Stimulated activated CD8-positive, alpha-beta memory T cell treated with anti-CD3 and anti-CD28 coated beads, Interleukin-4, amount 100 ng/mL, for 4 hours (primary cell): ENCODE data around the gene EEFSEC.

Experiments
- DNase-seq, 2 donors: peaks; one replicate each; pipeline ENCODE4 v3.0.0-alpha.2; 2020; ENCODE audit warnings: low read depth in 2 of 2, low spot score in 1 of 2

Gene EEFSEC

DNA sequence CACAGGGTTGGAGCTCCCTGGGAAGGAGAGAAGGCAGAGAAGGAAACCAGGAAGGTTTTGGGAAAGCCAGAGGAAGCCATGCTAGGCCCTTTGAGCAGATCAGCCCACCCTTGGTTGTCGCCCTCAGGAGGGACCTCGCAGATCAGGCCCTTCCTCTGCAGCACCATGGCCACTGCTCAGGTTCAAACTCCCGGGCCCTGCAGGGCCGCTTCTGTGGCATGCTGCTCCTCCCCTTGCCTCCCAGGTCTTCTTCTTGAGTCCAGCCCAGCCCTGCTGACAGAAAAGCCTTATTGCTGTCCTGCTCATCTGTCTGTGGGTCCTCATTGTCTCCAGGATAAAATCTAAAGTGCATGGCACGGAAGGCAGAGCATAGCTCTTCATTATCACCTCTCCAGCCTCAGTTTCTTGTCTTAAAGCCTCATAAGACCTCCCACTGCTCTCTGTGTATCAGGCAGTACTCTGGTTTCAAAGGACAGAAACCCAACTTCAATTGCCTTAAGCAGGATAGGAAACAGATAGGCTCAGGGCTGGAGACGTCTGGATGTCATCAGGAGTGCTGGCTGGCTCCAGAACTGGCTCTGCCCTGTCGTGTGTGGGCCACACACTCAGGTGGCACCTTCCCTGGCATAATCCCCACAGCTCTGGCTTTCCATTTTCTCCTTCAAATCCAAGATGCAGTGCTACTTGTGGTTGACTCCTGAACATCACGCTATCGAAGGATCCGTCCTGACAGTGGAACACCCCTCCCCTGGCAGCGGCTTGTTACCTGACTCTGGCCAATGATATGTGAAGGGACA lies 118.5 kb downstream of the EEFSEC start:
- DNase-seq, result no peak

DNA sequence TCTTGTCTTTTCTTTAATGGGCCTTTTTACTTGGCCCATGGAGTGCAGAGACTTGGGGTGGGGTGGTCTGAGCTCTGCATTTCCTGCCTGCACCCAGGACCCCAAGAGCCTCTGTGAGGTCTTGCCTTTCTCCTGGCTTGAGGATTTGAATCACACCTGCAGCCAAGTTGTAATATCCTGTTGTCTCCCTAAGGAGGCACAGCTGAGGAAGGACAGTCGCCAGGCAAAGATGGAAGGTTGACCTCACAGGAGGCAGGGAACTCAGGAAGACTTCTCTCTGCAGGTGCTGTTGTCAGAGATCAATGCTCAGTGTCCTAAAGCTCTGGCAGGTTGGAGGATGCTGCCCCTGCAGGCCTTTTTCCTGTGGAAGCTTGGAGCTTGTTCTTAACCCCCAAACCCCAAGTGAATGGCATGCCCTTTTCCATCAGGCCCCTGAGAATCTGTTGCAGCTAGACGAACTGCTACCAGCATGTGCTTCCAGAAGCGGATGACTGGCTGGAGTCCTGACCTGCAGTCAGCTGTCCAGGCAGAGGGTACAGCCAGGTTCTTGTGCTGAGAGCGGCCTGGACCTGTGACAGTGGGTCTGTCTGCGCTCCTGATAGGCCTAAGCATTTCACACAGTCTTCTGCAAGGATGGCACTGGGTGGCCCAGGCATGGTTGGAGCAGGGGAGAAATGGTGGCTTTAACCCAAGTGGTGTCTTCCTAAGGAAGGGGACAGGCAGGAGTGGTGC lies 120.0 kb downstream of the EEFSEC start:
- DNase-seq, result no peak

DNA sequence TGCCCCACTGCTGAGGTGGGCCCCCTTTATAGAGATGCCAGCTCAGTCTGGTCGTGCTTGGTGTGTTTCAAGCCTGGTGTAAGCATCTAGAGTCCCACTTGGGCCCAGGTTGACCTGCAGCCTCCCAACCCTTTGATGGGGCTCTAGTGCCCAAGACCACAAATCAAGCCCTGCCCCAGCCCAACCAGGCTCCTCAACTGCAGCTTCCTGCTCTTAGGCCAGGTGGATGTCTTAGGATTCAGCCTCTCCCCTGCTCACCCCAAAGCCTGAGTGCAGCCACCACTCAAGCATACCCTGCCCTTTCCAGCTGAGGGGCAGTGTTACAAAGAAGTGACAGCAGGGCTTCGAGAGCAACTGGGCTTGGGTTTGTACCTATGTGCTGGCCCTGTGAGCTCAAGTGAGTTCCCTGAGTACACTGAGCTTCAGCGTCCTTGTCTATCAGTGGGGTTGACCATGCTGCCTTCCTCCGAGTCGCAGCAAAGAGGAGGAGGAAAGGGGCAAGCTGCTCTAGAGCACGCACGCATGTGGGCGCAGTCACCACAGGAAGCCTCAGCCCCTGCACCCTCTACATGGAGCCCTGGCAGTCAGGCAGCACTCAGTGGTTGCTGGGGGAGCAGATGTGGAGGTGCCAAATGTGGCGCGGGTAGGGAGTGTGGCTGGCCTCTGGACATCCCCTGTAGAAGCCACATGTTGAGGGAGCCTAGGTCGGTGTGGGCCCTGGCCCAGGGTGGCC lies 120.7 kb downstream of the EEFSEC start:
- DNase-seq, result no peak

DNA sequence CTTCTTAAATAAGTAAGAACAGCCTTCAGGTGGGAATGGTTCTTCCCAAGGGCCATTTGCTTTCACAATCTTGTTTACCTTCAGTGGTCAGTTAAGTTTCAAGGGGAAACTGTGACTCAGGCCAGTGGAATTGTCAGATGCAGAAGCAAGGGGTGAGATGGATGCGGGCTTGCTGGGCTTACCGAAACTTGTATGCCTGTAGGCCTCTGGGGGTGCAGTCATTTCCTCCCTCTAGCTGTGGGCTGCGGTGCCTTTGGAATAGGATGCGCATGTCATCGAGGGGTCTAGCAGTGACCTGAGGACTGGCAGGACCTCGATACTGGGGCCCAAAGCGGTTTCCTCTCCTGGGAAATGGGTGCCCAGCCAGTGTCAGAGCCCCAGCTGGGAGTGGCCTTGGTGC lies 121.6 kb downstream of the EEFSEC start:
- no peak for DNase-seq

DNA sequence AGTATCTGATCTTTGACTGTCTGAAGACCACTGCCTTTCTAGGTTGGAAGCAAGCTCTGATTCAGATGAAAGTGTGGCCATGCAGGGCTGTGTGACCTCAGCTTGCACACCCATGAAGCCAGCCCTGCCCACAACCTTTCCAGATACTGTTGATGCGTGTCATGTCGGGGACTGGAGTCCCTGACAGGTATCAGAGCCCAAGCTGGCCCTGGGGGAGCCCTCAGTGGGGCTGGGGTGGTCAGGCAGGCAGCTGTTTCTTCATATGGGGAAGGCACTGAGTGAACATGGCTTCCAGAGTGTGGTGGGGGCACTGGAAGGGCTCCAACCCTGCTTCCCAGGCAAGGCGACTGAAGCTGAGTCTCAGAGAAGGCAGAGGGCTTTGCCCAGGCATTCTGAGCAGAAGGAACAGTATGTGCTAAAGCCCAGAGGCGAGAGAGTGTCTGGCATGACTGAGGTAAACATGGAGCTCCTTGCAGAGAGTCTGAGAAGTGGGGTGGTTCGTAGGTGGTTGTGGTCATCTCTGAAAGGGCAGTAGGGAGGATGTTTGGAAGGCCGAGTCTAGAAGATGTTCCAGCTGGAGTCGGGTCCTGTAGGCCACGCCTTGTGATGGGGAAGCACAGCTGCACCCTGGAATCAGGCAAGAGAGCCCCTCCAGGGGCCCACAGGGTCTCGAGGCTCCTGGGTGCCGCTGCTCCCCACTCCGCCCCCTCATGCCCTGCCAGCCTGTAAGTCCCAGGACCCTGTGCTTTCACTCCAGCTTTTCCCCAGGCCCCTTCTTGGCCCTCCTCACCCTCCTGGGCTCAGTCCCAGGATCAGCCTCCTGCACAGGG lies 122.2 kb downstream of the EEFSEC start:
- DNase-seq, result no peak

DNA sequence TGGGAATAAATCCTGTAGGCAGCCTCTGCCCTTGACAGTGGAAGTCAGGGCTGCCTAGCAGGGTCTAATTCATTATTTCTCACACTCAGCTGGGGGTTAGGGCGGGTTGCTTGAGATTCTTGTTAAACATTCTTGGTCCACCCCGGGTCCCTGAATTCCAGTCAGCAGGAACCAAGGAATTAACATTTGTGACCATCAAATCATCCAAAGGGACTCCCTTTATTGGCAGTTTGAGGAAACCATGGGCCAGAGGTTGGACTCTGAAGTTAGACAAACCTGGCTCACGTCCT lies 122.8 kb downstream of the EEFSEC start:
- DNase-seq, result no peak

DNA sequence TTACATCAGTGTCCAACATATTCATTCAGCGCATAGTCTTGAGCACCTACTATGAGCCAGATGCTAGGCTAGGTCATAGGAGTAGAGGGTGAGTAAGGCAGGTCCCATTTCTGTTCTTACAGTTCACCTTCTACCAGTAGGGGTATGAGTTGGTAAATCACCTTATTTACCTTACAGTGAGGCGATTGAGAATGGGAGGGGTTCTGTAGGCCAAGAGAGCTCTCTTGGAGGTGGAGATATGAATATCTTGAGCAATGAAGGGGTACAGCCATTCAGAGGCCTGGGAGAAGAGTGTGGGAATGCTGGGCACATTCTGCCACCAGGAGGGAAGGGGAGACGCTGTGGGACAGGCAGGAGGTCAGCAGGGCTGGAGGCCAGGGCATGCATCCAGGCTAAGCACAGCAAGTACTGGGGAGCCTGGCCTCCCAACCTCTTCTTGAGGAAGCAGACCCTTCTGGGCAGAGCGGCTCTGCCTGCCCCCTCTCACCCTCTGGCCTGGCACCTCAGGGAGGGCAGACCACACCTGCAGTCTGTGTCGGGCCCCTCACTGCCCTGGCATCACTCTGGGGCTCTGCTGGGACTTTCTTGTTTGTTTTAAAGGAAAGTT lies 123.4 kb downstream of the EEFSEC start:
- DNase-seq, result no peak

DNA sequence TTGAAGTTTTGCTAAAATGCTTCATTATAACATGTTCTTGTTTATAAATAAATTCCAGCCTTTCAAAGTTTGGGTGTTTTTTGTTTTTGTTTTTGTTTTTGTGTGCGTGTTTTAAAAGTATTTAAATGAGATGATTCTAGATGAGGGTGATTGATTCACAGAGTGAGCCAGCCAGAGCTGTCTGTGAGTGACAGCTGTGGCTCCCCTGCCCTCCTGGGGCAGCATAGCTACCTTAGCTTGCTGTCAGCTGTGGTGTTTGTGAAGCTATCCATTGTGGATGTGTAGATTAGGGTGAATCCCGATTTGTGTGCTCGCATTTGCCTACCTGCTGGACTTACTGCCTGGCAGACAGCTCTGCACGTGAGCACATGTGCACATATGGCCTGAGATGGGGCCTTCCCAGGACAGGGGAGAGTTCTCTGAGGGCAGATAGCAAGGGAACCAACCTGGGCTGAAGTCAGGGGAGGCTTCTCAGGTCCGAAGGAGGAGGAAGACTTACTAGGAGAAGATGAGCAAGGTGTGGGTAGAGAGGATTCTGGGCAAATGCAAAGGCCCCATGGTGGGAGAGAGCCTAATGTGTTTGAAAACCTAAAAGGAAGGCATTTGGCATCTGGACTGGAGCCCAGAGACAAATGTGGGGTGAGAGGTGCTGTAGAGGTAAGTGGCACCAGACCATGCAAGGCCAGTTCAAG lies 124.2 kb downstream of the EEFSEC start:
- DNase-seq, result no peak

DNA sequence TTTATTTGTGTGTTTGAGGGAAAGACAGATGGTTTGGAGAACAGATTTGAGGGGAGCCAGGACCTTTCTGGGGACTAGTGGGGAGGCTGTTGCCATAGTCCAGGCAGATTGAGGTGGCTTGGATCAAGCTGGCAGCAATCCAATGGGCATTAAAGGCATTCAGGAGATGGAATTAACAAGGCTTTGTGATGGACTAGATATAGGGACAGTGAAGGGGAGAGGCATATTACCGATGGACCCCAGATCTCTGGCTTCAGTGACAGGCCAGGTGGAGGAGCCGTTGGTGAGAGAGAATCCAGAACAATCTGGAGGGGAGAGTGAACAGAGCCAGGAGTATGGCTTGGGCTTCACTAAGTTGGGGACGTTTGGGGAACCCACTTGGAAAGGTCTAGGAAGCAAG lies 124.8 kb downstream of the EEFSEC start:
- DNase-seq, result no peak

DNA sequence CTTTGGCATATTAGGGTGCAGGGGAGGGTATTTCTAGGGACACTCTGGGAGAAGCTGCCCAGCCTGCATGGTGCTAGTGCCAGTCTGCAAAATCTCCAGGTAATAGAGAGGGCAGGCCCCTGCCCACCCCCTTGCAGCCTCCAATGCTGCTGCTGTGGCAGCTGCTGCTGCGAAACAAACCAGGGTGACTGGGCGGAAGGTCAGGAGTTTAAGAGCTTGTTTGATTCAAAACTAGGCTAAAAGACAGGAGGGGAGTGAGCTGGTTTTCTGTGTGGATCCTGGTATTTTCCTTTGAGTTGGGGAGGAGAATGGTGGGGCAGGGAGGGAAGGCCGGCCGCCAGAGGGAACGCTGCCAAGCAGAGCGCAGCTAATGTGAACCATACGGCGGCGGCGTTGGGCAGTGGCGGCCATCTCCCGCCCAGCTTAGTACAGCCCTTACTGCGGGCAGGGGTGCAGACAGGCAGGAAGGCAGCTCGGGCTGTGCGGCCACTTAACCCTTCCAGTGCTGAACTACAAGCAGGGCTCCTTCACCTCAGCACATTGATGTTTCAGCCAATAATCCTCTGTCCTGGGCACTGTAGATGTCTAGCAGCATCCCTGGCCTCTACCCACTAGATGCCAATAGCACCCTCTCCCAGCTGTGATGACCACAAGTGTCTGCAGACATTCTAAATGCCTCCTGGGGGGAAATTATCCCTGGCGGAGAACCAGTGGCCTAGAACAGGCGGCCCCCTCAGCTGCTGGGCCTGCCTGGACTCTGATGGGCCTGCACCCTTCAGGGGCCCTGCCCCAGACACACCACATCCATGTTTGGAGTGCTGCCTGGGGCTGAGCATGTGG lies 125.7 kb downstream of the EEFSEC start:
- DNase-seq, result no peak

DNA sequence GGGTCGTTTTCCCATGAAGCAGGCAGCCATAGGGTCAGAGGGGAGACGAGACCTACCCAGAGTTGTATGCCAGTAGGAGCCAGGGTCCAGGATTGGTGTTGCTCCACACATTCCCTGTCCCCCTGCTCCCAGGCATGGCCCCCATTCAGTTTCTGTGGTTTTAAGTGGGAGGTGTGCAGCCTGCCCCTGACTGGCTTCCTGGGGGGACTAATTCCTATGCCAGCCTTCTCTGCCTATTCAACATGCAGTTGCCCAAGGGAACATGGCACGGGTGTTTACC lies 126.3 kb downstream of the EEFSEC start:
- no peak for DNase-seq

DNA sequence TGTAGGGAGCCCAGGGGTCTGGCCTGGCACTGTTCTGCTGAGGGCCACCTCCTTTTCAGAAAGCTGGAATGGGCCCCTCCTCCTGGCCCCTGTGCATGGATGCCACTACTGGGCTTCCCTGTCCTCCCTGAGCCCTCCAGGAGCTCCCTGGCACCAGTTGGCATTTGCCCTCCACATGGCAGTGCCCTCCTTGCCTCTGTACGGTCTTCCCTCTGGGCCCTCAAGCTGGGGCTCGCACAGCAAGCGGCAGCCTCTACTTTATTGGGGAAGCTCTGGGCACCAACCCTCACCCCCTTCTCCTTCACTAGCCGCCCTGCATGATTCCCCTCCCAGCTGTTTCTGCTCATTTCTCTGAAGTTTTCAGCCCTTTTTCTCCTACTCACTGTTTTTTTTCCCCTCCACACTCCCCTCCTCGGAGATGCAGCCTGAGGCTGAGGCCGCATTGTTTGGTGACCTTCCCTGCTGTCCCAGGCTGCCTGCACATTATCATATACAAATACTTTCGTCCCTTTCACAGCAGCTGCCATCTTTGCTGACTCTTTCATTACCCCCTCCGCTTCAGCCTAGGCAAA lies 127.3 kb downstream of the EEFSEC start:
- DNase-seq, result no peak

DNA sequence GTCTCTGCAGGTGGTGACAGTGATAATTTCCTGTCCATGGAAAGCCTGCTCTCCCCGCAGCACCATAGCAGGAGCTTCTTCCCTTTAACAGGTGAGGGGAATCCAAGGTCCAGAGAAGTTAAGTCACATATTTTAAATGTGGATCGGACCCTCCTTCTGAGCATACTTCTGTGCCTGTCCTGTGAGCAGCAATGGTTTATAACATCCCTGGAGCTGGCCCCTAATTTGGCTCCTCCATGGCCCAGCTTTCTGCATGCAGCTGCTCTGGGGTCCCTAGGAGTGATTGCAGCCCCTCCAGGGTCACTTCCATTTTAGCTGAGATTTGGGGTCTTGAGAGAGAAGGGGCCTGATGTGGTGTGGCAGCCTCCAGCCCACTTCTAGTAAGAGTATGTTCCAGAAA lies 127.8 kb downstream of the EEFSEC start:
- DNase-seq, result no peak

DNA sequence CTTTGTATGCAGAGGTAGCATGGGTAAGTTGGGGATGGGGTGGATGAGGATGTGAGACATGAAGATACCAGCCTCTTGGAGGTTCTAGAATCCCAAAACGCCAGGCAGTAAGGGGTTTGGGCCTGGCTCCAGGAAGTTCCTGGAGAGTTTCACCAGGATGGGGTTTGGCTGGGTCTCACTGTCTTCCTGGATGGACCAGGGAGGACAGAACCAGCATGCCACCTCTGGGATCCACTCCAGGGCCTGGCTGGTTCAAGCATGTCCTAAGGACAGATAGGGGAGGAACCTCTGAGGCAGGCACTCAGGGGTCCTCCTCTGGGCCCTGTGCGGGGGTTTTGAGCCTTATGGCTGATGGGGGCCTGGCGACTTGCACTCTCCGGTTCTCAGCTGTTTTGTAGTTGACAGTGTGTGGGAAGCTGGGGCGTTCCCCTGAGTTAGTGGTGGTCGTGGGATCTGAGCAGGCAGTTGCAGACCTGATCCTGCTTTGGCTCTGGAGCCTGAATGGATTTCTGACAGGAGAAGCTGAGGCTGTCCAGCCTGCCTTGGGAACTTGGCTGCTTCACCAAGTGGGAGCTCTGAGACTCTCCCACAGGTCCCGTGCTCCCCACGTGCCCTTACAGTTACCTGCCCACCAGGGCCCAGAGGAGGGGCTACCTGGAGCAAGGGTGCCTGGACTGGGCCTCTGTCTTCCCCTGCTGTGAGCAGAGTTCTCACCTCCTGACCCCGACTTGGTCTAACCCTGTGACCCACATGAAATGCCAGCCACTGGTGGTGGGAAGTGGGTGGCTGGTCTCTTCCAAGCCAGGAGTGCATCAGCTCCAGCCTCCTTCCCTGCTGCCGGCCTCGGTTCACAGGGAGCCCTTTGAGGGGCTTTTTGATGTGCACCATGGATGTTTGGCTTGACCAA lies 128.4 kb downstream of the EEFSEC start:
- DNase-seq, result no peak

DNA sequence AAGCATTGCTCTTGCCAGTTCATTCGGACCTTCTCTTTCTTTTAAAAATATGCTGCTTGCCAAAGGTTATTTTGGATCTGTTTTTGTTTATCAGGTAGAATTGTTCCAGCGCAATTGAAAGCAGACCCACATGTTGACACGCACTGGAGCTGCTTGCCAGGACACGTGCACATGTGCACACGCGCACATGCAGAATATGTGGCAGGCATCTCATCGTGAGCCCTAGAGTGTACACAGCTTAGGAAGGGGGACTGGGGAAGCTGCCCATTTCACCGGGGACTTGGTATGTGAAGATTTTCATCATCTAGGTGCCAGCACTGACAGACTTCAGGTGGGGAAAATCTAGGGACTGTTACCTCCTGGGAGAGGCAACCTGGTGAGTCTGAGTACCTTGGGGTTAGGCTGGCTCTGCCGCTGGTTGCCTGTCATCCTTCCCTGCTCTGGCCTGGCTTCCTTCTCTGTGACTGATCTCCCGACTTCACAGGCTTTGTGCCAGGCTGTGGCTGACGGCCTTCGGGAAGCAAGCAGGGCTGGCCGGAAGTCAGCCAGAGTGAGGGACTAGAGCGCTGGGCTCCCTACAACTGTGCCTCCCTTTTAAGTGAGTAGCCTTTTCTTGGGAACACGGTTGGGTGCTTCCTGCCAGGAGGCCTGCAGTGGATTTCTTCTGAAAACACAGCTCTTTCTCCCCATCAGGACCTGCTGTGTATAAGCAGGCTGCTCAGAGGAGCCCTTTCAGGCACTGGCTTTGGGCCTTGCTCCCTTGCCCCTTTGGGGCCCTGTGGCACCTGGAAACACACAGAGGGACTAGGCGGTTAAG lies 129.3 kb downstream of the EEFSEC start:
- no peak for DNase-seq

DNA sequence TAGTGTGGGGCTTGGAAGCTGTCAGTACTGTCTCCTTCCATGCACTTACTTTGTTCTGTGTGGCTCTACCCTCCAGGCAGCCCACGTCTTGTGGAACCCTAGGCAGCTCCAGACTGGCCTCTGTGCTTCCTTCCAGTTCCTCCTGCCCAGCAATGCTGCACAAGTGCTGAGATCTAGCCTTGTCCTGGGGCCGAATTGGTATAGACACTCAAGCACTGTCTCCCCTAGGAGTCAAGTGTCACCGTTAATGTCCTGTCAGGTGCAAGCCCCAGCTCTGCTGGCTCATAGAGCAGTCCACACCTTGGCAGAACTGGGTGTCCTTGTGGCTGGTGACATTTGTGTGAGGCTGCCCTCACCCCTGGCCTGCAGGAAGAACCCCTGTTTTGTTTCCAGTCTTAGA lies 130.1 kb downstream of the EEFSEC start:
- no peak for DNase-seq
